Mesenchymal stem cell (in vitro differentiated cells and primary cell): ENCODE measurements around the gene PCIF1.

ENCODE experiments used
- DNase-seq: peaks from one replicate; pipeline ENCODE4 v3.0.0-alpha.2; 2013
- H2AFZ ChIP-seq: one replicate; pipeline ENCODE4 v1.6.1; 2013; ENCODE audit warnings: low read depth, mild to moderate bottlenecking, control low read depth, inconsistent platforms, low read length, moderate library complexity
- H2AK5ac ChIP-seq: 2 replicates; pipeline ENCODE4 v1.6.1; 2013; ENCODE audit warnings: low read length, moderate library complexity, mild to moderate bottlenecking, inconsistent platforms; ENCODE audit not compliant: severe bottlenecking
- H2BK120ac ChIP-seq: one replicate; pipeline ENCODE4 v1.6.1; 2013; ENCODE audit warnings: low read depth, mild to moderate bottlenecking, inconsistent platforms, low read length, moderate library complexity
- H2BK12ac ChIP-seq, 2 experiments: one replicate each; pipeline ENCODE4 v1.6.1; 2013; ENCODE audit warnings: inconsistent platforms in 2 of 2, low read length in 2 of 2, mild to moderate bottlenecking in 2 of 2, moderate library complexity in 2 of 2, control low read depth in 1 of 2
- H2BK15ac ChIP-seq: one replicate; pipeline ENCODE4 v1.6.1; 2013; ENCODE audit warnings: mild to moderate bottlenecking, low read depth, inconsistent platforms; ENCODE audit not compliant: poor library complexity, severe bottlenecking
- H2BK5ac ChIP-seq: 2 replicates; pipeline ENCODE4 v1.6.1; 2013; ENCODE audit warnings: low read depth, mild to moderate bottlenecking, low read length, control low read depth, inconsistent platforms; ENCODE audit not compliant: poor library complexity, severe bottlenecking
- H3K14ac ChIP-seq, 2 experiments: one replicate each; pipeline ENCODE4 v1.6.1; 2013; ENCODE audit warnings: inconsistent platforms in 2 of 2, low read length in 2 of 2, control low read depth in 1 of 2, mild to moderate bottlenecking in 1 of 2, moderate library complexity in 1 of 2
- H3K18ac ChIP-seq, 2 experiments: one replicate each; pipeline ENCODE4 v1.6.1; 2013; ENCODE audit warnings: inconsistent platforms in 2 of 2, low read length in 2 of 2, control low read depth in 1 of 2, low read depth in 1 of 2, mild to moderate bottlenecking in 1 of 2
- H3K23ac ChIP-seq, 2 experiments: one replicate each; pipeline ENCODE4 v1.6.1; 2013; ENCODE audit warnings: inconsistent platforms in 2 of 2, low read length in 2 of 2, mild to moderate bottlenecking in 2 of 2, moderate library complexity in 2 of 2, control low read depth in 1 of 2
- H3K27ac ChIP-seq: 2 replicates; pipeline ENCODE4 v1.5.1; 2013; ENCODE audit warnings: mild to moderate bottlenecking, moderate library complexity, low read length, control low read depth, inconsistent platforms; ENCODE audit not compliant: poor library complexity, severe bottlenecking
- H3K27me3 ChIP-seq, 2 experiments: 2 replicates each; pipeline versions ENCODE4 v1.6.1 to v1.7.0; 2013; ENCODE audit warnings: low read length in 2 of 2, mild to moderate bottlenecking in 2 of 2, moderate library complexity in 2 of 2, control low read depth in 1 of 2, inconsistent platforms in 1 of 2; ENCODE audit not compliant: control insufficient read depth in 1 of 2, insufficient read depth in 1 of 2
- H3K36me3 ChIP-seq, 2 experiments: 2 replicates each; pipeline versions ENCODE4 v1.6.1 to v1.7.0; 2013; ENCODE audit warnings: low read length in 2 of 2, control low read depth in 1 of 2, inconsistent platforms in 1 of 2, low read depth in 1 of 2, mild to moderate bottlenecking in 1 of 2; ENCODE audit not compliant: insufficient read depth in 2 of 2, control insufficient read depth in 1 of 2
- H3K4ac ChIP-seq, 2 experiments: one replicate each; pipeline ENCODE4 v1.6.1; 2013; ENCODE audit warnings: inconsistent platforms in 2 of 2, low read length in 2 of 2, mild to moderate bottlenecking in 2 of 2, moderate library complexity in 2 of 2, control low read depth in 1 of 2, low read depth in 1 of 2
- H3K4me1 ChIP-seq: 2 replicates; pipeline ENCODE4 v1.6.1; 2013; ENCODE audit warnings: low read depth, low read length, control low read depth; ENCODE audit not compliant: control insufficient read depth, insufficient read depth
- H3K4me2 ChIP-seq: 2 replicates; pipeline ENCODE4 v1.6.1; 2013; ENCODE audit warnings: low read length, mild to moderate bottlenecking, inconsistent platforms; ENCODE audit not compliant: poor library complexity, severe bottlenecking
- H3K4me3 ChIP-seq, 2 experiments: 2 replicates each; pipeline versions ENCODE4 v1.5.1 to v1.7.0; 2013; ENCODE audit warnings: low read length in 2 of 2, mild to moderate bottlenecking in 2 of 2, control low read depth in 1 of 2, low read depth in 1 of 2; ENCODE audit not compliant: insufficient read depth in 1 of 2
- H3K79me1 ChIP-seq: replicated peaks from 2 replicates; pipeline ENCODE4 v1.6.1; 2013; ENCODE audit warnings: mild to moderate bottlenecking, control low read depth, low read length, inconsistent platforms; ENCODE audit not compliant: poor library complexity, severe bottlenecking
- H3K9ac ChIP-seq: 2 replicates; pipeline ENCODE4 v1.7.0; 2013; ENCODE audit warnings: mild to moderate bottlenecking, low read length, moderate library complexity
- H3K9me3 ChIP-seq: 2 replicates; pipeline ENCODE4 v1.7.0; 2013; ENCODE audit warnings: mild to moderate bottlenecking, low read length; ENCODE audit not compliant: control insufficient read depth
- H4K8ac ChIP-seq: one replicate; pipeline ENCODE4 v1.6.1; 2013; ENCODE audit warnings: inconsistent platforms, mild to moderate bottlenecking, low read length, moderate library complexity
- H4K91ac ChIP-seq: one replicate; pipeline ENCODE4 v1.6.1; 2013; ENCODE audit warnings: mild to moderate bottlenecking, low read length, inconsistent platforms
- WGBS: methylation state at CpG from one replicate; pipeline ENCODE4 v1.1.7; 2013; ENCODE audit warnings: mixed read lengths; 5-methylcytosine and 5-hydroxymethylcytosine counted together

Gene PCIF1

DNA sequence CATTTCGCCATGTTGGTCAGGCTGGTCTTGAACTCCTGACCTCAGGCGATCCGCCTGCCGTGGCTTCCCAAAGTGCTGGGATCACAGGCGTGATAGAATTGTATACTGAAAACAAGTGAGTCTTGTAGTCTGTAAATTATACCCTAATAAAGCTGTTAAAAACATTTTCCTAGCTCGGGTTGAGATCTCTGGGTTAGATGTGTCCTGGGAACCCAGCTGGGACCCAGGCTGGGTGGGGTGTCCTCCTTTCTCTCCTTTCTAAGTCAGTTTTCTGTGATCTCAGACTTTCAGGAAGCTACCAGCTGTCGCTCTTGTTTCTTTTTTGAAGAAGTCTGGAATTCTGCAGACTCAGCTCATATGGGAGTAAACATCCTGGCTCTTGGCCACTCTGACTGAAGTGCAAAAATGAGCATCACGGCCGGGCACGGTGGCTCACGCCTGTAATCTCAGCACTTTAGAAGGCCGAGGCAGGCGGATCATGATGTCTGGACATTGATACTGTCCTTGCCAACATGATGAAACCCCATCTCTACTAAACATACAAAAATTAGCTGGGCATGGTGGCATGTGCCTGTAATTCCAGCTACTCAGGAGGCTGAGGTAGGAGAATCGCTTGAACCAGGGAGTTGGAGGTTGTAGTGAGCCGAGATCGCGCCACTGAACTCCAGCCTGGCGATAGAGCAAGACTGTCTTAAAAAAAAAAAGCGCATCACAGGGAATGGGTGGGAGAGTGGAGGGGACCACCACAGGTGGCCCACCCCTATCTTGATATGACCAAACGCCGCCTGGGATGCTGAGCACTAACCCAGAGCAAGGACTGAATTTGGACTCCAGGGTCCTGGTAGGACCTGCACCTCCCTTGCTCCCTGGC, 9.9 kb upstream of the PCIF1 start:
- Histone ChIP-seq H3K23ac (no peak overlapping the region), H4K8ac (peak overlapping the region; percentile 77), H3K4me2 (peak overlapping the region; percentile 19), H3K4ac (peak overlapping the region; percentile 57 to 64), H3K18ac (peak overlapping the region; percentile 63 to 72), H3K14ac (peak overlapping the region in 1 of 2 experiments; percentile 7), H3K79me1 (no peaks in the 10 kb centered on the region), H2BK120ac (peak overlapping the region; percentile 61), H2AFZ (no peak overlapping the region), H2AK5ac (peak overlapping the region; percentile 82), H3K4me1 (peaks cover 19% of the 10 kb centered on the region), H3K9ac (peak overlapping the region; percentile 66), H3K4me3 (no peak overlapping the region), H3K9me3 (no peaks in the 10 kb centered on the region), H4K91ac (peak overlapping the region; percentile 90), H2BK5ac (no peak overlapping the region), H3K36me3 (no peaks in the 10 kb centered on the region), H3K27me3 (no peaks in the 10 kb centered on the region), H3K27ac (peak overlapping the region; percentile 56), H2BK12ac (peak overlapping the region; percentile 66 to 91), H2BK15ac (peak overlapping the region; percentile 69)
- peak; percentile 89 for DNase-seq
- WGBS = 47% methylated on average over 20 of the region's 21 CpGs

DNA sequence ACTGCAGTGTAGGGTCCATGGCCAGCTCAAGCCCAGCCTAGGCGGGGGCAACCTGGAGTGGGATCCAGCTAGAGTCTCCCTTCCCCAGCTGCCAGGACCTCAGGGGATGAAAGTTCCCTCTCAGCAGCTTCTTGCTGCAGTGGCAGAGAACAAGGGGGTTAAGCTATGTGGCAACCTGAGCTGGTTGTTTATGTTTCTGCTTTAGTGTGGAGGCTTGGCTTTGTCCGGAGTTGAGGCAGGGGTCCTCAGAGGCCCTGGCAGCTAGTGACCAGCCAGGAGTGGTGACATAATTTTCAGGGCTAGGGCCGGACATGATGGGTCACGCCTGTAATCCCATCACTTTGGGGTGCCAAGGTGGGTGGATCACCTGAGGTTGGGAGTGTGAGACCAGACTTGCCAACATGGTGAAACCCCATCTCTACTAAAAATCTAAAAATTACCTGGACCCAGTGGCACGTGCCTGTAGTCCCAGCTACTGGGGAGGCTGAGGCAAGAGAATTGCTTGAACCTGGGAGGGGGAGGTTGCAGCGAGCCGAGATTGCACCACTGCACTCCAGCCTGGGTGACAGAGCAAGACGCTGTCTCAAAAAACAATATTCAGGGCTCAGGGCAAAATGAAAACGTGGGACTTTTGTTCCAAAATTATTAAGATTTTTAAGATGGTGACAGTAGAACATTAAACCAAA, 8.5 kb upstream of the PCIF1 start:
- peaks cover 13% of the 10 kb centered on the region for H3K4me1 ChIP-seq
- H3K4me3 ChIP-seq = no peak overlapping the region
- peaks cover 0 to 2% of the 10 kb centered on the region in 2 experiments for H3K36me3 ChIP-seq
- H4K91ac ChIP-seq = no peak overlapping the region
- no peak overlapping the region for H3K14ac ChIP-seq
- no peaks in the 10 kb centered on the region for H3K9me3 ChIP-seq
- no peak overlapping the region for H4K8ac ChIP-seq
- H3K4me2 ChIP-seq = no peak overlapping the region
- H3K79me1 ChIP-seq = peaks cover 2% of the 10 kb centered on the region
- H2BK5ac ChIP-seq = no peak overlapping the region
- H2AFZ ChIP-seq = no peak overlapping the region
- H3K9ac ChIP-seq = no peak overlapping the region
- H2BK15ac ChIP-seq = peak overlapping the region; percentile 44
- WGBS = 84% methylated on average over 8 of the region's 9 CpGs
- H3K23ac ChIP-seq = no peak overlapping the region
- no peak overlapping the region for H2BK120ac ChIP-seq
- DNase-seq = no peak
- peak overlapping the region in 1 of 2 experiments; percentile 69 for H3K4ac ChIP-seq
- H2AK5ac ChIP-seq = no peak overlapping the region
- no peaks in the 10 kb centered on the region for H3K27me3 ChIP-seq
- H3K18ac ChIP-seq = no peak overlapping the region
- no peak overlapping the region for H3K27ac ChIP-seq
- peak overlapping the region in 1 of 2 experiments; percentile 28 for H2BK12ac ChIP-seq

DNA sequence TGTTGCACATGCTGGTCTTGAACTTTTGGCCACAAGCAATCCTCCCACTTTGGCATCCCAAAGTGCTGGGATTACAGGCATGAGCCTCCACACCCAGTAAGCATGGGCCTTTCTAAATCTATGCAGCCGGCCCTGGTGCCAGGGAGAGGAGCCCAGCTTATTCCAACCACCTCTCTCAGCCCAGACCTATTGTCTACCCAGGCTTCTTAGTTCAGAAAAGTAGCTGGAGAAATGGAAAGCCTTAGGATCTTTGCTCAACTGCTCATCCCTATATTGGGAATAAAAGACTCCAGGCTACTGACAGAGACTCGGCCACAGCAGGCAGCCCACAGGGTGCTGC, 7.8 kb upstream of the PCIF1 start:
- Histone ChIP-seq H4K8ac (no peak overlapping the region), H3K79me1 (peaks cover 5% of the 10 kb centered on the region), H3K14ac (no peak overlapping the region), H3K27ac (no peak overlapping the region), H2BK12ac (no peak overlapping the region), H2BK5ac (no peak overlapping the region), H2AK5ac (peak overlapping the region; percentile 70), H3K23ac (no peak overlapping the region), H2AFZ (no peak overlapping the region), H2BK15ac (no peak overlapping the region), H2BK120ac (no peak overlapping the region), H3K4ac (no peak overlapping the region), H4K91ac (no peak overlapping the region), H3K18ac (no peak overlapping the region), H3K9ac (no peak overlapping the region), H3K4me1 (peaks cover 13% of the 10 kb centered on the region), H3K27me3 (no peaks in the 10 kb centered on the region), H3K36me3 (peaks cover 0 to 5% of the 10 kb centered on the region in 2 experiments), H3K9me3 (no peaks in the 10 kb centered on the region), H3K4me2 (no peak overlapping the region), H3K4me3 (no peak overlapping the region)
- WGBS = 79% methylated on average over 2 of the region's 2 CpGs
- no peak for DNase-seq
